ENCODE results near the gene FBXL14. TPM values are rescaled to one million over a fixed set of nuclear protein-coding genes. Genes with fewer than 3 reads are reported as not detected.
"Not testable (repeated sequence)": the region's sequence is repeated elsewhere in the genome, so short reads cannot be mapped to it uniquely, and the experiment has no call there.

The FBXL14 gene
- polyA plus RNA-seq, 2 of the 4 experiments (the other 2 are of a cell fraction): 6.7 to 7.1 TPM

- no peak for TF ChIP-seq CTCF (IDR thresholded peaks at IDR 0.05)
- TF ChIP-seq TP53 (CRISPR knock-in tag; IDR thresholded peaks at IDR 0.05): no peak
- no peak for TF ChIP-seq MYC (IDR thresholded peaks at IDR 0.05; ENCODE audit: borderline replicate concordance, low read length)
Observed at GRCh38 chr12:1604464-1604863, 10.1 kb upstream of the FBXL14 start (continued).

- TF ChIP-seq MAFK (IDR thresholded peaks at IDR 0.05; ENCODE audit: partially characterized antibody) (no peak), HDAC2 (IDR thresholded peaks at IDR 0.05) (no peak), FOXS1 (CRISPR knock-in tag; IDR thresholded peaks at IDR 0.05) (no peak), HOXB13 (CRISPR knock-in tag; IDR thresholded peaks at IDR 0.05; ENCODE audit: low read depth) (no peak), NFE2L2 (conservative IDR thresholded peaks at IDR 0.05; ENCODE audit: low read length) (no peak), RFX5 (IDR thresholded peaks at IDR 0.05) (no peak)
- Histone ChIP-seq H3K4me3 (no peak overlapping the region), H3K9me3 (no peaks in the 10 kb centered on the region), H3K27ac (no peak overlapping the region), H3K4me2 (no peak overlapping the region), H3K4me1 (peaks cover 21% of the 10 kb centered on the region)
- 85% methylated on average over 7 of the region's 7 CpGs for WGBS (ENCODE audit: missing lambda C conversion rate)
- ATAC-seq (no peak), DNase-seq (ENCODE audit: low read depth in 1 of 2, low spot score in 1 of 2) (no peak), FAIRE-seq (no peak)
- POLR2A ChIA-PET: interaction anchor here (0.8 to 1.1 kb wide), 2 partner anchors 9 to 10 kb away, joined by 3 to 5 read pairs; no protein-coding TSS in a partner anchor
- CTCF ChIA-PET: interaction anchor here (0.6 to 3.3 kb wide), 10 partner anchors 9 to 788 kb away, joined by 3 to 23 read pairs (median 4); partner anchors contain the start of gene RAD52
Observed at GRCh38 chr12:1603269-1603993, 9.1 kb upstream of the FBXL14 start.

GRCh38 chr12:1602706-1603105, 8.3 kb upstream of the FBXL14 start:
- DNase-seq (ENCODE audit: low read depth in 1 of 2, low spot score in 1 of 2); H3K27ac ChIP-seq; ATAC-seq; H3K9me3 ChIP-seq; H3K4me3 ChIP-seq; H3K4me2 ChIP-seq; FAIRE-seq: not testable (repeated sequence)
- WGBS (ENCODE audit: missing lambda C conversion rate): 80% methylated on average over 9 of the region's 9 CpGs
- H3K4me1 ChIP-seq: peaks cover 13% of the 10 kb centered on the region
- CTCF ChIA-PET: interaction anchor here (0.6 to 3.3 kb wide), 8 partner anchors 15 to 653 kb away, joined by 3 to 23 read pairs (median 4); partner anchors contain the start of gene RAD52
- POLR2A ChIA-PET: interaction anchor here (0.8 to 1.1 kb wide), 2 partner anchors 8 to 9 kb away, joined by 3 to 5 read pairs; no protein-coding TSS in a partner anchor

GRCh38 chr12:1598757-1599156, 4.4 kb upstream of the FBXL14 start:
- ATAC-seq (no peak), DNase-seq (ENCODE audit: low read depth in 1 of 2, low spot score in 1 of 2) (no peak), FAIRE-seq (no peak)
- Histone ChIP-seq H3K4me3 (no peak overlapping the region), H3K4me1 (peaks cover 6% of the 10 kb centered on the region; the same call in 2 of the 3 replicates), H3K9me3 (no peaks in the 10 kb centered on the region), H3K27ac (no peak overlapping the region), H3K4me2 (no peak overlapping the region)
- POLR2A ChIA-PET: no interaction called here
- no peak for TF ChIP-seq ZFP36 (IDR thresholded peaks at IDR 0.05; ENCODE audit: borderline replicate concordance, partially characterized antibody)
- TF ChIP-seq FOSB (CRISPR knock-in tag; IDR thresholded peaks at IDR 0.05): no peak
- TF ChIP-seq NFE2L2 (conservative IDR thresholded peaks at IDR 0.05; ENCODE audit: low read length): no peak
- no peak for TF ChIP-seq PHF8 (IDR thresholded peaks at IDR 0.05; ENCODE audit: borderline replicate concordance, low read depth)
- TF ChIP-seq EP300 (IDR thresholded peaks at IDR 0.05): no peak
- TF ChIP-seq KDM1A (IDR thresholded peaks at IDR 0.05; ENCODE audit: low read depth): no peak
- TF ChIP-seq RNF2 (IDR thresholded peaks at IDR 0.05; ENCODE audit: borderline replicate concordance, low read depth): no peak
- no peak for TF ChIP-seq BHLHE40 (IDR thresholded peaks at IDR 0.05; ENCODE audit: low read depth, low read length)
- TF ChIP-seq POLR2A (IDR thresholded peaks at IDR 0.05; ENCODE audit: low read length): no peak
- TF ChIP-seq E2F6 (IDR thresholded peaks at IDR 0.05; ENCODE audit: borderline replicate concordance, low read depth): no peak
- no peak for TF ChIP-seq SREBF2 (IDR thresholded peaks at IDR 0.05)
- TF ChIP-seq HEYL (CRISPR knock-in tag; IDR thresholded peaks at IDR 0.05): no peak
- WGBS (ENCODE audit: missing lambda C conversion rate): 86% methylated on average over 3 of the region's 3 CpGs
- CTCF ChIA-PET: interaction anchor here (0.7 to 2.3 kb wide), 4 partner anchors 11 to 481 kb away, joined by 3 to 14 read pairs (median 6); no protein-coding TSS in a partner anchor
